ENCODE data around the gene DACH1. TPM values are rescaled to one million over a fixed set of nuclear protein-coding genes. Genes with fewer than 3 reads are reported as not detected.

Gene DACH1
- total and polyA plus RNA-seq, 2 donors (not counting 3 experiments of a cell fraction or from before 2014, with no cell fraction given) = 8.6 to 28.3 TPM

DNA sequence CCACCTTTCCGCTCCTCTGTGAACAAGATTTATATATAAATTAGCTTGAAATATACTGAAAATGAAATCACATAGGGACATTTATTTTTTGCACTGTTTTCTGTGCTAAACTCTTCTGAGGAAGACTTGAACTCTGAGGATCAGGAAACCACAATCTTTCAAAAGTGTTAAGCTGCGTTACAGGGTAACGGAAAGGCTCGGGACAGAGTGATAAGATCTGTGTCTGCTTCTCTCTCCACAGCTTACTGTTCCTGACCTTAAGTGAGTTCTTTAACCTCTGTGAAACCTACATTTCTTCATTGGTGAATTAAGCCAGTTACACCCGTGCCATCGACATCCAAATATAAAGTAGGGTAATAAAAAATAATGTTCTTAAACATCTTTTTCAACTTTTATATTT is 38.9 kb downstream of the DACH1 start:
- Histone ChIP-seq H3K9me3 (replicated peaks; ENCODE audit: control insufficient read depth, insufficient read depth, low read length) (no peaks in the 10 kb centered on the region), H3K9me1 (replicated peaks; ENCODE audit: control insufficient read depth, extremely low read depth, insufficient read depth, low read length) (no peaks in the 10 kb centered on the region), H3K79me2 (ENCODE audit: control insufficient read depth, insufficient read depth, low read length) (no peaks in the 10 kb centered on the region), H2AFZ (ENCODE audit: low read depth, low read length) (peak overlapping the region; percentile 62), H3K27me3 (ENCODE audit: control insufficient read depth in 2 of 2, insufficient read depth in 2 of 2, low read length in 2 of 2) (no peaks in the 10 kb centered on the region), H3K36me3 (ENCODE audit: control insufficient read depth in 2 of 2, extremely low read depth in 1 of 2, insufficient read depth in 2 of 2, low read length in 2 of 2) (no peaks in the 10 kb centered on the region), H3K4me3 (replicated peaks in 1 of 3; ENCODE audit: insufficient read depth in 1 of 3, low read depth in 1 of 3, low read length in 3 of 3) (no peak overlapping the region), H4K20me1 (replicated peaks; ENCODE audit: control insufficient read depth, extremely low read depth, insufficient read depth, low read length) (no peaks in the 10 kb centered on the region), H3K4me2 (ENCODE audit: insufficient read depth, low read length) (no peak overlapping the region), H3K9ac (replicated peaks; ENCODE audit: extremely low read depth, insufficient read depth, low read length) (no peak overlapping the region), H3K27ac (ENCODE audit: insufficient read depth, low read depth, low read length) (no peak overlapping the region), H3K4me1 (ENCODE audit: control insufficient read depth, extremely low read depth, insufficient read depth, low read length) (no peaks in the 10 kb centered on the region)
- CTCF ChIA-PET = interaction anchor here (1.1 kb wide), 1 partner anchor 51 kb away, joined by 3 read pairs; no protein-coding TSS in a partner anchor
- dilution Hi-C loops (cut with MboI; ENCODE audit: extremely low pct_ligation_motif_present, low sequenced_read_pairs) (no loop called here), intact Hi-C loops (cut with micrococcal nuclease) (no loop called here)
- no peak for FAIRE-seq
- peak; percentile 5 for DNase-seq (ENCODE audit: low read depth, low spot score)
- POLR2A ChIA-PET = no interaction called here
- TF ChIP-seq GATA2 (IDR thresholded peaks at IDR 0.05; ENCODE audit: insufficient read depth, insufficient read length, low read depth, low read length) (peak; percentile 46), MYC (IDR thresholded peaks at IDR 0.05; ENCODE audit: low read depth, low read length) (no peak)
- no TSS peak for BruUV-seq (replicated peaks)

DNA sequence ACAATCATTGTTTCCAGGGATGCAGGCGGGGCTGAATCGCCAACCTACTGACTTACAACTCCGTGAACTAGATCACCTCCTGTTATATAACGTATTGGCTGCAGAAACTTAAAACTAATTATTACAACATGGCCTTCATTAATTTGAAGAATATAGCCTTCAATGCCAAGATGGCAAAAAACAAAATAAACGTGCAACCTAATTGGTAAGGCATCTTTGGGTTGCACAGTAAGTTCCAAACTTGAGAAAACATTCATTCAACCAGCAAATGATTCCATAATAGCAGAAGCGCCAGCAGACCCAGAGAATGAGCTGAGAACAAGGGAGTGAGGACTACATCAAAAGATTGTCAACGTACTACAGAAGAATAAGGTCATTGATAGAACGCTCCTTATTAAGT is 39.8 kb downstream of the DACH1 start:
- Histone ChIP-seq H4K20me1 (replicated peaks; ENCODE audit: control insufficient read depth, extremely low read depth, insufficient read depth, low read length) (no peaks in the 10 kb centered on the region), H3K4me3 (replicated peaks in 1 of 3; ENCODE audit: insufficient read depth in 1 of 3, low read depth in 1 of 3, low read length in 3 of 3) (no peak overlapping the region), H3K79me2 (ENCODE audit: control insufficient read depth, insufficient read depth, low read length) (no peaks in the 10 kb centered on the region), H3K4me2 (ENCODE audit: insufficient read depth, low read length) (no peak overlapping the region), H3K27ac (ENCODE audit: insufficient read depth, low read depth, low read length) (no peak overlapping the region), H3K9ac (replicated peaks; ENCODE audit: extremely low read depth, insufficient read depth, low read length) (no peak overlapping the region), H3K36me3 (ENCODE audit: control insufficient read depth in 2 of 2, extremely low read depth in 1 of 2, insufficient read depth in 2 of 2, low read length in 2 of 2) (no peaks in the 10 kb centered on the region), H3K9me3 (replicated peaks; ENCODE audit: control insufficient read depth, insufficient read depth, low read length) (no peaks in the 10 kb centered on the region), H2AFZ (ENCODE audit: low read depth, low read length) (no peak overlapping the region), H3K4me1 (ENCODE audit: control insufficient read depth, extremely low read depth, insufficient read depth, low read length) (no peaks in the 10 kb centered on the region), H3K9me1 (replicated peaks; ENCODE audit: control insufficient read depth, extremely low read depth, insufficient read depth, low read length) (no peaks in the 10 kb centered on the region), H3K27me3 (ENCODE audit: control insufficient read depth in 2 of 2, insufficient read depth in 2 of 2, low read length in 2 of 2) (no peaks in the 10 kb centered on the region)
- POLR2A ChIA-PET = no interaction called here
- no peak for DNase-seq (ENCODE audit: low read depth, low spot score)
- no peak for FAIRE-seq
- dilution Hi-C loops (cut with MboI; ENCODE audit: extremely low pct_ligation_motif_present, low sequenced_read_pairs) = no loop called here
- CTCF ChIA-PET = no interaction called here
- intact Hi-C loops (cut with micrococcal nuclease) = no loop called here
- no TSS peak for BruUV-seq (replicated peaks)
- no peak for TF ChIP-seq POLR2A (IDR thresholded peaks at IDR 0.05; ENCODE audit: low read depth, low read length)
- TF ChIP-seq GATA2 (IDR thresholded peaks at IDR 0.05; ENCODE audit: insufficient read depth, insufficient read length, low read depth, low read length) = no peak
- TF ChIP-seq JUN (IDR thresholded peaks at IDR 0.05; ENCODE audit: borderline replicate concordance, insufficient read depth, insufficient read length, low read depth) = no peak
- TF ChIP-seq POLR2AphosphoS5 (IDR thresholded peaks at IDR 0.05; ENCODE audit: insufficient read depth, low read depth, low read length) = no peak
- no peak for TF ChIP-seq MYC (IDR thresholded peaks at IDR 0.05; ENCODE audit: low read depth, low read length)
- no peak for TF ChIP-seq FOS (IDR thresholded peaks at IDR 0.05; ENCODE audit: borderline replicate concordance, insufficient read depth, low read length)
- TF ChIP-seq EZH2 (IDR thresholded peaks at IDR 0.05; ENCODE audit: borderline replicate concordance, low read depth, low read length, severe bottlenecking) = no peak
- TF ChIP-seq, protein P1, sequence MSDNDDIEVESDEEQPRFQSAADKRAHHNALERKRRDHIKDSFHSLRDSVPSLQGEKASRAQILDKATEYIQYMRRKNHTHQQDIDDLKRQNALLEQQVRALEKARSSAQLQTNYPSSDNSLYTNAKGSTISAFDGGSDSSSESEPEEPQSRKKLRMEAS (IDR thresholded peaks at IDR 0.05; ENCODE audit: insufficient read depth, insufficient read length) = no peak
- TF ChIP-seq, protein P2, sequence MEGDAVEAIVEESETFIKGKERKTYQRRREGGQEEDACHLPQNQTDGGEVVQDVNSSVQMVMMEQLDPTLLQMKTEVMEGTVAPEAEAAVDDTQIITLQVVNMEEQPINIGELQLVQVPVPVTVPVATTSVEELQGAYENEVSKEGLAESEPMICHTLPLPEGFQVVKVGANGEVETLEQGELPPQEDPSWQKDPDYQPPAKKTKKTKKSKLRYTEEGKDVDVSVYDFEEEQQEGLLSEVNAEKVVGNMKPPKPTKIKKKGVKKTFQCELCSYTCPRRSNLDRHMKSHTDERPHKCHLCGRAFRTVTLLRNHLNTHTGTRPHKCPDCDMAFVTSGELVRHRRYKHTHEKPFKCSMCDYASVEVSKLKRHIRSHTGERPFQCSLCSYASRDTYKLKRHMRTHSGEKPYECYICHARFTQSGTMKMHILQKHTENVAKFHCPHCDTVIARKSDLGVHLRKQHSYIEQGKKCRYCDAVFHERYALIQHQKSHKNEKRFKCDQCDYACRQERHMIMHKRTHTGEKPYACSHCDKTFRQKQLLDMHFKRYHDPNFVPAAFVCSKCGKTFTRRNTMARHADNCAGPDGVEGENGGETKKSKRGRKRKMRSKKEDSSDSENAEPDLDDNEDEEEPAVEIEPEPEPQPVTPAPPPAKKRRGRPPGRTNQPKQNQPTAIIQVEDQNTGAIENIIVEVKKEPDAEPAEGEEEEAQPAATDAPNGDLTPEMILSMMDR (IDR thresholded peaks at IDR 0.05; ENCODE audit: extremely low read depth in 1 of 2, insufficient read depth in 1 of 2, low read depth in 1 of 2, low read length in 2 of 2) = no peak

Measured in endothelial cell of umbilical vein (primary cell).